ENCODE data around the gene KNDC1.
"Not testable (repeated sequence)": the region's sequence is repeated elsewhere in the genome, so short reads cannot be mapped to it uniquely, and the experiment has no call there.

KNDC1 gene

GRCh38 chr10:133247681-133248333 lies 87.8 kb downstream of the KNDC1 start:
- no peak for DNase-seq

DNA sequence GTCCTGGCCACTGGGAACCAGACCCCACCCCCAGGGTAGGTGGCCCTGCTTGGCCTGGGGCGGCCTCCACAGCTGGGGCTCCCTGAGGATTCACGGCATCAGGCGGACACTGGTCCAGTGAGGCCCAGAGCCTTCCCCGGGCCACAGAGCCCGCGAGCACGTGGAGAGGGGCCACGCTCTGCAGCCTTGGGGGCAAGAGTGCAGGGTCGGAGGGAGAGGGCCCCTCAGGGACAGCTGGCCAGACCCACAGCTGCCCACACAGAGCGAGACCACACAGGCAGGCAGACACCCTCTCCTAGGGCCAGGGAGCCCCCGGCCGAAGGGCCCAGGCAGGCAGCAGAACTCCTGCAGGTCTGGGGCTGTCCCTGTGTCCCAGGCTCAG lies 88.3 kb downstream of the KNDC1 start:
- no peak for DNase-seq

- DNase-seq, result no peak
Observed at GRCh38 chr10:133249094-133249780, 89.2 kb downstream of the KNDC1 start.

GRCh38 chr10:133249975-133250754 lies 90.1 kb downstream of the KNDC1 start:
- DNase-seq, result no peak

- no peak for DNase-seq
Observed at GRCh38 chr10:133251388-133252222, 91.6 kb downstream of the KNDC1 start.

- DNase-seq, result no peak
Observed at GRCh38 chr10:133252223-133252552, 92.2 kb downstream of the KNDC1 start.

DNA sequence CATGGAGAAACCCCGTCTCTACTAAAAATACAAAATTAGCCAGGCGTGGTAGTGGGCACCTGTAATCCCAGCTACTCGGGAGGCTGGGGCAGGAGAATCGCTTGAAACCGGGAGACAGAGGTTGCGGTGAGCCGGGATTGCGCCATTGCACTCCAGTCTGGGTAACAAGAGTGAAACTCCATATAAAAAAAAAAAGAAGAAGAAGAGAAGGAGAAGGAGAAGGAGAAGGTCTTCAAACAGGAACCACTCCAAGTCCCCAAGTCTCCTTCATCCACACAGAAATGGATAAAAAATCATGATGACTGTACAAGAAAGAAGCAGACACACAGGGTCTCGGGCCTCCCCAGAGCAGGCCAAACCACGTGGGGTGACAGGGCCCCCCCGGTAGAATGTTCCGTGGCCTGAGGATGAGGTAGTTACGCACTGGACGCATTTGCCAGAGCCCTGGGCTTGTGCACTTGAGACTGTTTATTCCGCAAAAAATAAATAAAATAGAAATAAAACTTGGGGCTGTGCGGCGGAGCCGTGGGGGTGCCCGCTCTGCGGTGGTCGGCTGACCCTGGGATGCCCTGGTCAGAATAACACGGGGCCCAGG lies 93.4 kb downstream of the KNDC1 start:
- no peak for DNase-seq

GRCh38 chr10:133254421-133255120 lies 94.6 kb downstream of the KNDC1 start:
- no peak for DNase-seq

GRCh38 chr10:133255323-133255722 lies 95.3 kb downstream of the KNDC1 start:
- no peak for DNase-seq

GRCh38 chr10:133257489-133258065 lies 97.6 kb downstream of the KNDC1 start:
- DNase-seq, result no peak

DNA sequence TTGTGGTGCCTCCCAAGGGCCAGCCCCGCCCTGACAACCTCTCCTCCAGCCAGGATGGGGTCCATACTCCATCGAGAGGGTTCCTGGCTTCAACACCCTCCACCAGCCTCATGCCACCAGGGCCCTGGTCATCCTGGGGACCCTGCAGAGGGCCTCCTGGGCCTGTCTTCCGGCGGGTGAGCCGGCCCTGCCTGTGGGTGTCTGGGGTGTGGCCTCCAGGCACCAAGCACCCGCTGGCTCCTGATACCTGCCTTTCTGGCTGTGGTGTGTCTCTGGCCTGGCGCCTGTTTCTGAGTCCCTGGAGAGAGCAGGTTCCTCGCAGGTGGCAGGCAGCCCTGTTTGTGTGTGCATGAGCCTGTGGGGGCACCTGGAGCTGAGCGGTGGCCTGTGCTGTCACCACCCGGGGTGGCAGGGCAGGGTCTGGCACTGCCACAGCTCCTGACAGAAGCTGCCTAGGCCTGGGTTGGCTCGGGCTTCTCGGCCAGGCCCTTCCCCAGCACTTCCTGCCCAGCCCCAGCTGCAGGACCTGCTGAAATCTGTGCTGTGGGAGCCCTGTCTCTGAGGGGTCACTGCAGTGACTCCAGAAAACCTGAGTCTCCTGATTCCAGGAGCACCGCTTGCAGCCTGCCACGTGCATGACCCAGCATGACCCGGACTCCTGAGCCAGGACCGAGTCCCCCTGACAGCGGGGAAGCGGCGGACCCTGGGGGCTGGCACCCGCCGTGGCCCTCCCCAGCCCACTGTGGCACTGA lies 98.2 kb downstream of the KNDC1 start:
- DNase-seq, result peak; percentile 36

- DNase-seq, result peak; percentile 79
Observed at GRCh38 chr10:133258818-133259601, 99.0 kb downstream of the KNDC1 start.

GRCh38 chr10:133259602-133259989 lies 99.6 kb downstream of the KNDC1 start:
- no peak for DNase-seq

DNA sequence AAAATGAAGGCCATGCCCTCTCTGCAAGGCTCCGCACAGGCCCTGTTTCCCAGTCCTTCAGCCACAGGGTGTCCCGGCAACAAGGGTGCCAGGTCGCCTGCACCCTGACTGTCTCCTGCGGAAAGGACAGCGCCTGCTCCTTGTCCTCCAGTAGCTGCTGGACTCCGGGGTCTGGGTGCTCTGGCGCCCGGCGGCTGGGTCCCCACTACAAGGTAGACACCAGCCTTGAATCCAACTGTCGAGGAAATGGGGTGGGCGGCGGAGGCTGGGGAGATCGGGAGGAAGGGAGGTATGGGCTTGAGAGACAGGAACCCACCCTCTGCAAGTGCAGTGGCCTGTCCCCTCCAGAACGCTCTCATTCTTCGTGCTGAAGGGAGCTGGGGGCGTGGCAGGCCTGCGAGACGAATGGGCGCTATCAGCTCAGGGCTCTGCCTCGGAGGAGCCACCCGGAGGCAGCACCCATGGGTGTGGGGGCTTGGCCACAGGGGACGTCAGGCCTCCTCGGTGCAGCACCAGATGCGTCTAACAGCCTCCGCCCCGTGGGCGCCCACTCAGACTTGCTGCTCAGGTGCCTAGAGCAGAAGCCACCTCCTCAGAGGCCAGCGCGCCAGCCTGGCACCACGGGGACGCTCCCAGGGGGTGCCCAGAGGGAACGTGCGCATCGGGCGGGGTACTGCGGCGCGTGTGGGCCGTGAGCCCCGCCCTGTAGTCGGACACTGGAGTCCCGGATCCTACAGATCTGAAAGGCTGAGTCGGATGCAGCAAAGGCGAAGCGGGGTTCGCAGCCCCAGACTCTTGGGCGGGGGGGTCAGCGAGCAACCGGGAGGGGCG lies 101.1 kb downstream of the KNDC1 start:
- peak; percentile 64 for DNase-seq

- peak; percentile 86 for DNase-seq
Observed at GRCh38 chr10:133261726-133262325, 101.8 kb downstream of the KNDC1 start.

- DNase-seq, result no peak
Observed at GRCh38 chr10:133262696-133263095, 102.7 kb downstream of the KNDC1 start.

GRCh38 chr10:133263674-133264073 lies 103.7 kb downstream of the KNDC1 start:
- no peak for DNase-seq

DNA sequence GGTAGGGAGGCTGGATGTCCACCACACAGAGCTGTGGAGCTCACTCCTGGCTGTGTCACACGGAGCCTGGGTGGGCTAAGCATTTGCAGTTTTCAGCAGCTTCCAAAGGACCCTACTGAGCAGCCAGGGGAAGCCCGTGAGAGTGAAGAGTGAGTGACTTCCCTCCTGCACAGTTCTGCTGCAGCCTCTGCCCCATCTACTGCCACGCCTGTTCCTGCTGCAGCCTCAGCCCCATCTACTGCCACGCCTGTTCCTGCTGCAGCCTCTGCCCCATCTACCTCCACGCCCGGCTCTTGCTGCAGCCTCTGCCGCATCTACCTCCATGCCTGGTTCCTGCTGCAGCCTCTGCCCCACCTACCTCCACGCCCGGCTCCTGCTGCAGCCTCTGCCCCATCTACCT lies 104.4 kb downstream of the KNDC1 start:
- peak; percentile 48 for DNase-seq

DNA sequence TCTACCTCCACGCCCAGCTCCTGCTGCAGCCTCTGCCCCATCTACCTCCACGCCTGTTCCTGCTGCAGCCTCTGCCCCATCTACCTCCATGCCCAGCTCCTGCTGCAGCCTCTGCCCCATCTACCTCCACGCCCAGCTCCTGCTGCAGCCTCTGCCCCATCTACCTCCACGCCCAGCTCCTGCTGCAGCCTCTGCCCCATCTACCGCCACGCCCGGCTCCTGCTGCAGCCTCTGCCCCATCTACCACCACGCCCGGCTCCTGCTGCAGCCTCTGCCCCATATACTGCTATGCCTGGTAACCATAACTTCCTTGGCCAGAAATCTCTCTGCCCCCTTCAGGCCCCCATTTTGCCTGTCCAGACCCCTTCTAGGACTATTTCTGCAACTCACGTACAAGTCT lies 105.0 kb downstream of the KNDC1 start:
- DNase-seq, result not testable (repeated sequence)

All from activated CD4-positive, alpha-beta T cell treated with anti-CD3 and anti-CD28 coated beads, Interleukin-2, amount 50 U/mL, for 1 hour (primary cell).